Kidney (tissue), 14 donors: Measurements from ENCODE around the gene HNRNPA0. TPM values are rescaled to one million over a fixed set of nuclear protein-coding genes. Genes with fewer than 3 reads are reported as not detected.

ENCODE experiments used
- DNase-seq, 5 donors: peaks; one replicate each; pipeline ENCODE4 v3.0.0-alpha.2; 2013 to 2020
- FAIRE-seq: peaks from 2 replicates; lab custom pipeline; 2012; peaks lifted over from hg19 to GRCh38; lab: Jason Lieb, UNC
- H3K27ac ChIP-seq, 2 donors: one replicate each; pipeline ENCODE4 v1.7.0; 2013; ENCODE audit warnings: low read depth in 2 of 2, low read length in 2 of 2, inconsistent platforms in 1 of 2
- H3K27me3 ChIP-seq: one replicate; pipeline ENCODE4 v1.7.1; 2013; ENCODE audit warnings: low read length, inconsistent platforms; ENCODE audit not compliant: control insufficient read depth, insufficient read depth
- H3K36me3 ChIP-seq, 3 donors: one replicate each; pipeline versions ENCODE4 v1.7.0 to v1.7.1; 2013; ENCODE audit warnings: low read length in 3 of 3, control low read depth in 1 of 3, inconsistent platforms in 1 of 3; ENCODE audit not compliant: insufficient read depth in 3 of 3, control insufficient read depth in 2 of 3
- H3K4me1 ChIP-seq, 3 donors: one replicate each; pipeline versions ENCODE4 v1.7.0 to v1.7.1; 2013; ENCODE audit warnings: low read length in 3 of 3, inconsistent platforms in 1 of 3, low read depth in 1 of 3; ENCODE audit not compliant: control insufficient read depth in 2 of 3, insufficient read depth in 2 of 3
- H3K4me3 ChIP-seq, 3 donors: one replicate each; pipeline versions ENCODE4 v1.7.0 to v1.8.1; 2013; ENCODE audit warnings: low read length in 3 of 3, control low read depth in 1 of 3, inconsistent platforms in 1 of 3
- H3K9ac ChIP-seq, 3 donors: one replicate each; pipeline versions ENCODE4 v1.7.0 to v1.7.1; 2013; ENCODE audit warnings: low read length in 3 of 3, control low read depth in 1 of 3, inconsistent platforms in 1 of 3
- H3K9me3 ChIP-seq, 3 donors: one replicate each; pipeline versions ENCODE4 v1.7.0 to v1.7.1; 2013; ENCODE audit warnings: low read length in 3 of 3, control low read depth in 1 of 3, inconsistent platforms in 1 of 3; ENCODE audit not compliant: control insufficient read depth in 2 of 3, insufficient read depth in 1 of 3
- CTCF ChIP-seq: IDR thresholded peaks from 3 replicates; pipeline ENCODE4 v1.5.1; 2012; ENCODE audit warnings: mild to moderate bottlenecking, moderate library complexity, borderline replicate concordance; ENCODE audit not compliant: insufficient read depth; ENCODE audit errors: extremely low read depth
- intact Hi-C: fragments of 100-400 bp; cut with DNase I; formaldehyde crosslinking; loops from one replicate; pipeline ENCODE4 v1.11.1; 2022
- polyA plus RNA-seq: library from polyadenylated mRNA; stranded (reverse); fragments of 350-450 nt; fragmentation: Illumina TruSeq; extraction: RNeasy Lipid Tissue Mini Kit (QIAGEN cat#74804); gene quantifications from one replicate; pipeline ENCODE4 v1.2.3, GENCODE V29; 2014; ENCODE audit warnings: low read depth, low replicate concordance; ENCODE audit not compliant: insufficient read depth
- total RNA-seq: library from RNA; stranded (reverse); fragmentation: NEBNext Ultra II Directional; extraction: Animal tissue kit (Norgen Biotek cat#: 25700); gene quantifications from one replicate; pipeline ENCODE4 v1.2.1, GENCODE V29; 2021
- donor health status: control.
- donor health status: control.
- donor health status: control.
- donor health status: control.
- donor health status: control.
- donor health status: DM: yes; HTN: yes; CAD: no.
- donor health status: Normal renal cell carcinoma (clear cell type).

Gene HNRNPA0
- total and polyA plus RNA-seq, 2 donors from 2014 or later: 16.0 to 28.3 TPM

GRCh38 chr5:137743031-137743640, 11.0 kb downstream of the HNRNPA0 start:
- Histone ChIP-seq H3K36me3 (no peaks in the 10 kb centered on the region), H3K9me3 (peaks cover 0 to under 1% (median 0%) of the 10 kb centered on the region in 3 donors), H3K27me3 (no peaks in the 10 kb centered on the region), H3K27ac (no peak overlapping the region), H3K4me3 (no peak overlapping the region), H3K4me1 (no peaks in the 10 kb centered on the region), H3K9ac (no peak overlapping the region)
- intact Hi-C loops: no loop called here
- TF ChIP-seq CTCF: peak; percentile 65
- DNase-seq (peak in 4 of 5 donors; percentile 46 to 95 (median 74)), FAIRE-seq (peak; percentile 54)

DNA sequence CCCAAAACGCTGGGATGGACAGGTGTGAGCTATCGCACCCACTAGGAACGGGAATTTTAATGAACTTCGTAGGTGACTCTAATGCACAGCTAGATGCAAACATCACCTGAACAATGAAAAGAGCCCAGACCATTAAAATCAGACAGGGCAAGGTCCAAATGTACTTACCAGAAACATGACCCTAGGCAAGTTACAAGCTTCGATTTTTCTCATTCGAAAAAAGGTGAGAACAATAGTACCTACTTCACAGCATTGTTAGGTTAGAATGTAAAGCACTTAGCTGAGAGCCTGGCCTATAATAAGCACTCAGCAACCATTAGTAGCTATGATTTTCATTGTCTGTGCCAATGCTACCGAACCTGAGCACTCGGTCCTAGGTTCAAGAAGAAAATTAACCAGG, 12.4 kb downstream of the HNRNPA0 start:
- intact Hi-C loops: no loop called here
- no peak overlapping the region for H3K9ac ChIP-seq
- no peak for TF ChIP-seq CTCF
- H3K27me3 ChIP-seq: no peaks in the 10 kb centered on the region
- H3K4me3 ChIP-seq: no peak overlapping the region
- H3K36me3 ChIP-seq: no peaks in the 10 kb centered on the region
- H3K9me3 ChIP-seq: peaks cover 0 to 4% (median 0%) of the 10 kb centered on the region in 3 donors
- no peak overlapping the region for H3K27ac ChIP-seq
- FAIRE-seq: no peak
- H3K4me1 ChIP-seq: peaks cover 0 to 2% (median under 1%) of the 10 kb centered on the region in 3 donors
- DNase-seq: no peak

GRCh38 chr5:137739737-137740136, 14.4 kb downstream of the HNRNPA0 start:
- Histone ChIP-seq H3K27me3 (no peaks in the 10 kb centered on the region), H3K36me3 (no peaks in the 10 kb centered on the region), H3K9ac (no peak overlapping the region), H3K4me1 (peaks cover 0 to 14% (median 2%) of the 10 kb centered on the region in 3 donors), H3K4me3 (no peak overlapping the region), H3K9me3 (peaks cover 0 to 4% (median 0%) of the 10 kb centered on the region in 3 donors), H3K27ac (no peak overlapping the region)
- FAIRE-seq (no peak), DNase-seq (no peak)
- intact Hi-C loops: no loop called here
- TF ChIP-seq CTCF: no peak

DNA sequence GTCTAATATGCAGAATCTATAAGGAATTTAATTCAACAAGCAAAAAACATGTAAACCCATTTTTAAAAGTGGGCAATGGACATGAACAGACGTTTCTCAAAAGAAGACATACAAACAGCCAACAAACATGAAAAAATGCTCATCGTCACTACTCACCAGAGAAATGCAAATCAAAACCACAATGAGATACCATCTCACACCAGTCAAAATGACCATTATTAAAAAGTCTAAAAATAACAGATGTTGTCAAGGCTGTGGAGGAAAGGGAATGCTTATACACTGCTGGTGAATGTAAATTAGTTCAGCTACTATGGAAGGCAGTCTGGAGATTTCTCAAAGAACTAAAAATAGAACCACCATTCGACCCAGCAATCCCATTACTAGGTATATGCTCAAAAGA, 15.2 kb downstream of the HNRNPA0 start:
- Histone ChIP-seq H3K27ac (no peak overlapping the region), H3K36me3 (no peaks in the 10 kb centered on the region), H3K27me3 (no peaks in the 10 kb centered on the region), H3K4me1 (peaks cover 0 to 14% (median 2%) of the 10 kb centered on the region in 3 donors), H3K9me3 (peaks cover 0 to 4% (median 0%) of the 10 kb centered on the region in 3 donors), H3K9ac (no peak overlapping the region), H3K4me3 (no peak overlapping the region)
- FAIRE-seq: no peak
- intact Hi-C loops: no loop called here
- no peak for DNase-seq
- TF ChIP-seq CTCF: no peak
